Glutamatergic neuron (in vitro differentiated cells): ENCODE results near the gene IZUMO2. TPM values are rescaled to one million over a fixed set of nuclear protein-coding genes. Genes with fewer than 3 reads are reported as not detected.

Experiments used
- DNase-seq: peaks from one replicate; pipeline ENCODE4 v3.0.0; 2022
- H3K27ac Mint-ChIP-seq: one replicate; pipeline ENCODE4 v1.8.0; 2020; ENCODE audit warnings: mild to moderate bottlenecking, mixed read lengths, inconsistent platforms; ENCODE audit not compliant: unreplicated experiment
- H3K27me3 Mint-ChIP-seq: one replicate; pipeline ENCODE4 v1.8.0; 2020; ENCODE audit warnings: mild to moderate bottlenecking, moderate library complexity, mixed read lengths, inconsistent platforms; ENCODE audit not compliant: unreplicated experiment
- H3K36me3 Mint-ChIP-seq: one replicate; pipeline ENCODE4 v1.8.0; 2020; ENCODE audit warnings: mild to moderate bottlenecking, mixed read lengths, inconsistent platforms; ENCODE audit not compliant: unreplicated experiment
- H3K4me1 Mint-ChIP-seq: one replicate; pipeline ENCODE4 v1.8.0; 2020; ENCODE audit warnings: mild to moderate bottlenecking, low read depth, mixed read lengths, inconsistent platforms; ENCODE audit not compliant: unreplicated experiment
- H3K4me3 Mint-ChIP-seq: one replicate; pipeline ENCODE4 v1.8.0; 2020; ENCODE audit warnings: mild to moderate bottlenecking, mixed read lengths, inconsistent platforms; ENCODE audit not compliant: unreplicated experiment
- H3K9me3 Mint-ChIP-seq: one replicate; pipeline ENCODE4 v1.8.0; 2020; ENCODE audit warnings: mild to moderate bottlenecking, moderate library complexity, mixed read lengths, inconsistent platforms; ENCODE audit not compliant: unreplicated experiment
- total RNA-seq: library from RNA; stranded (reverse); fragmentation: NEBNext Ultra II Directional; extraction: Animal tissue kit (Norgen Biotek cat#: 25700); gene quantifications from one replicate; pipeline ENCODE4 v1.2.1, GENCODE V29; 2021; ENCODE audit not compliant: unreplicated experiment
- TF ChIP-seq, protein P1 (sequence below): fragments of 200-600 bp; sonication (generic); IDR thresholded peaks from one replicate; pipeline ENCODE4 v1.5.0; 2021; ENCODE audit not compliant: partially characterized antibody, unreplicated experiment

The IZUMO2 gene
- total RNA-seq, 1 donor from 2014 or later, result not detected

DNA sequence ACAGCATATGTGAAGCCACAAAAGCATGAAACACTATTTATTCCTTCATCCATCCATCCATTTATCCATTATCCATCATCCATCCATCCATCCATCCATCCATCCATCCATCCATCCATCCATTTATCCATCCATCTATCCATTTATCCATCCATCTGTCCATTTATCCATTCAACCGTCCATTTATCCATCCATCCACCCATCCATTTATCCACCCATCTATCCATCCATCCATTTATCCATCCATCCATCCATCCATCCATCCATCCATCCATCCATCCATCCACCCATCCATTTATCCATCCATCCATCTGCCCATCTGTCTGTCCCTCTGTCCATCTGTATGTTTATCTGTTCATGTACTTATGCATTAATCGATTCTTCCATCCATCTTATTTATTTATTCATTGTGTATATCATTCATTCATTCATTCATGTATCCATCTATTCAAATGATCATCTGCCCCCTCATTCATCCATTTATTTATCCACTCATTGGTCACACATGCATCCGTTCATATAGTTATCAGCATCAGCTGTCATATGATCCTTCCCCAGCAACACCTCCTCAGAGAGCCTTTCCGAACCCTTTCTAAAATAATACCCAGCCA lies 33.3 kb upstream of the IZUMO2 start:
- Mint-ChIP-seq H3K9me3 (peaks cover 11% of the 10 kb centered on the region), H3K4me1 (no peaks in the 10 kb centered on the region), H3K27me3 (peaks cover 7% of the 10 kb centered on the region), H3K36me3 (no peaks in the 10 kb centered on the region), H3K4me3 (no peak overlapping the region), H3K27ac (no peak overlapping the region)
- no peak for DNase-seq
- TF ChIP-seq, protein P1, sequence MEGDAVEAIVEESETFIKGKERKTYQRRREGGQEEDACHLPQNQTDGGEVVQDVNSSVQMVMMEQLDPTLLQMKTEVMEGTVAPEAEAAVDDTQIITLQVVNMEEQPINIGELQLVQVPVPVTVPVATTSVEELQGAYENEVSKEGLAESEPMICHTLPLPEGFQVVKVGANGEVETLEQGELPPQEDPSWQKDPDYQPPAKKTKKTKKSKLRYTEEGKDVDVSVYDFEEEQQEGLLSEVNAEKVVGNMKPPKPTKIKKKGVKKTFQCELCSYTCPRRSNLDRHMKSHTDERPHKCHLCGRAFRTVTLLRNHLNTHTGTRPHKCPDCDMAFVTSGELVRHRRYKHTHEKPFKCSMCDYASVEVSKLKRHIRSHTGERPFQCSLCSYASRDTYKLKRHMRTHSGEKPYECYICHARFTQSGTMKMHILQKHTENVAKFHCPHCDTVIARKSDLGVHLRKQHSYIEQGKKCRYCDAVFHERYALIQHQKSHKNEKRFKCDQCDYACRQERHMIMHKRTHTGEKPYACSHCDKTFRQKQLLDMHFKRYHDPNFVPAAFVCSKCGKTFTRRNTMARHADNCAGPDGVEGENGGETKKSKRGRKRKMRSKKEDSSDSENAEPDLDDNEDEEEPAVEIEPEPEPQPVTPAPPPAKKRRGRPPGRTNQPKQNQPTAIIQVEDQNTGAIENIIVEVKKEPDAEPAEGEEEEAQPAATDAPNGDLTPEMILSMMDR, result no peak

DNA sequence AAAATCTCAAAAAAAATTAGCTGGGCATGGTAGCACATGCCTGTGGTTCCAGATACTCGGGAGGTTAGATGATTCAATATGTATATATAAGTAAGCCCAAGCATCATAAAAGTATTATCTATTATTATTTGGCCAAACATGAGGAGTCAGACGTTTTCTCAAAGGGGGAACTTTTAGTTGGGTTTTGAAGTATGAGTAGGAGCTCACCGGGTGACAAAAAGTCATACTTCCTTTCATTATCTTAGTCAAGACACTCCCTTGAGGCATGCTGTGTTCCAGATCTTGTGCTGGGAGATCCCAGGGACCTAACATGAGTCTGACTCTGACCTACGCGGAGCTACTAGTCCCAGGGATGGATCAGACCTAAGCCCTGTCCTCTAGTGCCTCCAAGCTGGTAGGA lies 32.1 kb upstream of the IZUMO2 start:
- H3K27me3 Mint-ChIP-seq, result peaks cover 9% of the 10 kb centered on the region
- DNase-seq, result no peak
- TF ChIP-seq, protein P1, result no peak
- H3K27ac Mint-ChIP-seq, result no peak overlapping the region
- no peaks in the 10 kb centered on the region for H3K4me1 Mint-ChIP-seq
- peaks cover 11% of the 10 kb centered on the region for H3K9me3 Mint-ChIP-seq
- H3K36me3 Mint-ChIP-seq, result no peaks in the 10 kb centered on the region
- H3K4me3 Mint-ChIP-seq, result no peak overlapping the region

DNA sequence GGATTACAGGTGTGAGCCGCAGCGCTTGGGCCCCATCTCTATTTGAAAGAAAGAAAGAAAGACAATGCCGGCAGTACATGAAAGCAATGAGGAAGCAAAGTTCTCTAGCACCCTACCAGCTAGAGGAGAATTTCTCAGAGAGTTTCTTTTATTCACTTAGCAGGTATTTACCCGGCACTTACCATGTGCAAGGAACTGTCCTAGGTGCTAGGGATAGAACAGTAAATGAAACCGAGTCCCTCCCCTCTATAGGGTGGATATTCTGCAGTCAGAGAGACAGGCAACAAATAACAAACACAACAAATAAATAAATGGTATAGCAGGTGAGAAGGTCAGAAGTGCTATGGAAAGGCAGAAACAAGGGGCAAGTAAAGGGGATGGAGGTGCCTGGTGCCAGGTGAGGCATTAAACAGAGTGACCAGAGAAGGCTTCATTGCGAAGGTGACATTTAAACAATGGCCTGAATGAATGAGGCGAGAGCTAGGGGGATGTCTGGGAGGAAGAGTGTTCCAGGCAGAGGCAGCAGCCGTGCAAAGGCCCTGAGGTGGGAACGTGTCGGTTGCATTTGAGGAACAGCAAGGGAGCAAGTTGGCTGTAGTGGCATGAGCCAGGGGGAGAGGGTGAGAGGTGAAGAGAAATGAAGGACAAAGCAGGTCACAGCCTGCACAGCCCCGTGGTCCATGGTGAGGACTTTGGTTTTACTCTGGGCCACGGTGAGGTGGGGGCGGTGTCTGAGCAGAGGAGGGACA lies 29.6 kb upstream of the IZUMO2 start:
- TF ChIP-seq, protein P1, result no peak
- Mint-ChIP-seq H3K9me3 (peaks cover 11% of the 10 kb centered on the region), H3K36me3 (no peaks in the 10 kb centered on the region), H3K4me3 (peak overlapping the region; percentile 21), H3K27ac (no peak overlapping the region), H3K4me1 (no peaks in the 10 kb centered on the region), H3K27me3 (peaks cover 12% of the 10 kb centered on the region)
- no peak for DNase-seq

DNA sequence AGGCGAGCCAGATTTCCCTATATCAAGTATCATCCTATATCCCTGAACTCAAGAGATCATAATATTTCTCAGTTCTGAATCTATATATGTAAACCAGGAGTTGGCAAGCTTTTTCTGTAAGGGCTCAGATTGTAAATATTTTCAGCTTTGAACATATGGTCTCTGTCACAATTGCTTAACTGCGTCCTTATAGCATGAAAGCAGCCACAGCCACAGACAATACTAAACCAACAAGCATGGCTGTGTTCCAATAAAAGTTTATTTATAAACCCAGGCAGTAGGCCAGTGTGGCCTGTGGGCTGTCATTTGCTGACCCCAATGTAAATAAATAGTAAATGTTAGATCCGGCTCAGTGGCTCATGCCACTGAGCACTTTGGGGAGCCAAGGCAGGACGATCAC lies 28.1 kb upstream of the IZUMO2 start:
- no peak overlapping the region for H3K27ac Mint-ChIP-seq
- DNase-seq, result no peak
- peaks cover 4% of the 10 kb centered on the region for H3K9me3 Mint-ChIP-seq

More for the DNA sequence above, 28.1 kb upstream of the IZUMO2 start:
- no peak overlapping the region for H3K4me3 Mint-ChIP-seq
- H3K36me3 Mint-ChIP-seq, result no peaks in the 10 kb centered on the region
- H3K4me1 Mint-ChIP-seq, result no peaks in the 10 kb centered on the region
- H3K27me3 Mint-ChIP-seq, result peaks cover 8% of the 10 kb centered on the region
- TF ChIP-seq, protein P1, result no peak
